GM21381 (cell line): ENCODE measurements around the gene AKR7A3.
"Not testable (repeated sequence)": the region's sequence is repeated elsewhere in the genome, so short reads cannot be mapped to it uniquely, and the experiment has no call there.

ENCODE experiments used
- ATAC-seq: cut with Tn5 transposase; IDR thresholded peaks from one replicate; pipeline ENCODE4 v1.9.1; 2021; ENCODE audit warnings: mild to moderate bottlenecking, moderate library complexity; ENCODE audit not compliant: unreplicated experiment

AKR7A3 gene

DNA sequence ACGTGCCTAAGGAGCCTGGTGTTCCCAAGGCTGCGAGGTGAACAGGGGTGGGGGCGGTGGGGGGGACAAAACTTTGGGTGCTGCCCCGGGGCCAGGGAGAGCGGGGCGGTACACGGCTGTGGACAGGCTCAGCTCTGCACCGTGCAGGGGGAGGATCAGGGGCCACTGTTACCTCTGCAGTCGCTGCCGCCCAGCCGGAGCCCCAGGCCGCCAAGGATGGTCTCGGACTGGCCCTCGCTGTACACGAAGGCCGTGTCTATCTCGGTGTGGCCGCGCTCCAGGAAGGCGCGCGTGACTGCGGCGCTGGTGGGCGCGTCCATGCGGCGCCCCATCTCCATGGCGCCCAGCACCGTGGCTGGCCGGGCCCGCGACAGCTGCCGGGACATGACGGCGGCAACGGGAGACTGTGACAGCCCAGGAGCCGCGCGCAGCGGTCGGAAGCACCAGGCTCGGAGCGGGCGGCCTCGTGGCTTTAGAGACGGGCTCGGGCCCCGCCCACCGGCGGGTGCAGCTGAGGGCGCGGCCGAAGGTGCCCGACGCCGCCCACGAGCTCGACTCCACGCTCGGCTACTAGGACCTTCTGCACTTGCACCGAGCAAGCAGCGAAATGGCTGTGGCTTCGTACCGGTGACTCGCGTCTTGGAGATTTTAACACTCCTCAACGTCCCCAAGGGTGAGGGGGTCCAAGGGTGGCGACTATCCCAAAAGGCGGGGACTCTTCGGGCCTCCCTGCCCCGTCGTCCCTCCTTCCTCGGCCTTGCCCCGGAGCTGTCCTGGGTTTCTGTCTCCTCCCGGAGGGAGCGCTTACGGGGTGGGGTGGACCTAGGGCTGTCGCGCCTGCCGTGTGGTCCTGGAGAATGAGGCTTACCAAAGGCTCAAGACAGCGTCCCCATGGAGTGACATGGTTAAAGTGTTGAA is at the start of gene AKR7A3:
TSS of gene AKR7A3 (minus strand) at position 447 of the 918 bp plus-strand sequence. CDS start at position 386, 61 bp downstream.
- ATAC-seq = not testable (repeated sequence)

DNA sequence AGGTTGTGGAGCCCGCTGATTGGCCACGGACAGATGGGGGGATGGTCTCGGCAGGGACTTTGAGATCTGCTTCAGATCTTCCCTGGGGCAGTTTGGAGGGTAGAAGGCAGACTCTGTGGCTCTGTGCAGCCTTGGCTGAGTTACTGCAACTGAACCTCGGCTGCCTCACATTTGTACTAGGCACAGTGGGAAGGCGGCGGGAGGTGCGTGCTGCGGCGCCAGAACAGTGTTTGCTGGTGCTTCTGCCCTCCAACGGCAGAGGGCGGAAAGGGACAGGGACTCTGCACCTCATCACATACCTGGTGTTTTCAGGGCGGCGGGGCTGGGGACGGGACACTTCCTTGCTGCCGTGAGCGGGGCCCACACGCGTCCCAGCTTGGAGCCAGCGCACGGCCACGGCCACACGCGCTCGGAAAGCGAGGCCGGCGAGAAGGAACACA is 49.8 kb upstream of the AKR7A3 start:
- no peak for ATAC-seq

DNA sequence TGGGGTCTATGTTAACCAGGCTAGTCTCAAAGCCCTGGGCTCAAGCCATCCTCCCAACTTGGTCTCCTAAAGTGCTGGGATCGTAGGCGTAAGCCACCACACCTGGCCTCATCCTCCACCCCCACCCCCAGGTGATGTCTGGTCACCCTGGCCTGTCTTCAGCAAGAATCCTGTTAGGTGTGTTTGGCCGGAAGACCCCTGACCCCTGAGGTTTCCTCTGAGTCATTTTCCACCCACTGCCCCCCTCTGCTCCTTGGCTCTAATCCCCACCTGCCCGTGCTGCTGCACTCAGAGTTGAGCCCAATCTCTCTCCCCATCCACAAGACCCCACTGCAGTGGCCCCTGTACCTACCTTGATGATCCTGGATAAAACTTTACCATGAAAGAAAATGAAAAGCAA is 48.7 kb upstream of the AKR7A3 start:
- no peak for ATAC-seq

DNA sequence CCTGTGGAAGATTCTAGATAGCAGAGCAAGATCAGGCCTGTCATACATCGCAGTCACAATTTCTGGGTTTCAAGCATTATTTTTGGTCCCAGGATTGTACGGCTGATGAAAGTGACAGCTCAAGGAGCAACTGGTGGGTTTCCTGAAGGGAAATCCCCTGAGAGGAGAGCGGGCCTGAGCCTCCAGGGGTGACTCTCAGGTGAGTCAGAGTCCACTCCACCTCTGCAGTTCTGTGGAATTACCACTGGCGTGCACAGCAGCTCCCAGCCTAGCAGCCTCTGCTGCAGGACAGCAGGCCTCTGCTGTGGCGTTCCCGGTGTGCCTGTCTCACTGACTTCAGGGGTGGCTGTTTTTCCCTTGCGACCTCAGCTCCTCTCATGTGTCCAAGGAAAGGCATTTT is 48.0 kb upstream of the AKR7A3 start:
- ATAC-seq = no peak

DNA sequence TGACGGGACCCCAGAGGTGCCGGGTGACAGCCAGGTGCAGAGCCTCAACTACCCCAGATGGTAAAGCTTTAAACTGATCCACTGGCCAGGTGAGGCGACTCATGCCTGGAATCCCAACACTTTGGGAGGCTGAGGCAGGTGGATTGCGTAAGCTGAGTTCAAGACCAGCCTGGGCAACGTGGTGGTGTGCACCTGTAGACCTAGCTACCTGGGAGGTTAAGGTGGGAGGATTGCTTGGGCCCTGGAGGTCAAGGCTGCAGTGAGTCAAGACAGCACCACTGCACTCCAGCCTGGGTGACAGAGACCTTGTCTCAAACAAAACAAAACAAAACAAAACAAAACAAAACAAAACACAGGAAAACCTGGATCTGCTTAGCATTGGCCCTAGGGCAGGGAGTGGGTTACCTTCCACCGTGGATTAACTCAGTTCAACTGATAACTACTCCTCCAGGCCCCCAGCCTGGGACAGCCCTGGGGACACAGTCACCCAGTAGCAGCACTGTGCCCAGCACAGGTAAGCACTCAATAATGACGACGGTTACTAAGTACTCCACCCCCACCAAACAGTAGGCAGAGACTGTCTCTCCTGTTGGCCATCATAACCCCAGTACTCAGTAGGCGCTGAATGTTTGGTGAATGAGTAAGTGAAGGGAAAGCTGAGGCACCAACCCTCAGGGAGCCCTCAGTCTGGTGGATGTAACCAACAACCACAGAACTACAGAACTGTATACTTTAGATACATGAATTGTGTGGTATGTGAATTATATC is 45.2 kb upstream of the AKR7A3 start:
- no peak for ATAC-seq

DNA sequence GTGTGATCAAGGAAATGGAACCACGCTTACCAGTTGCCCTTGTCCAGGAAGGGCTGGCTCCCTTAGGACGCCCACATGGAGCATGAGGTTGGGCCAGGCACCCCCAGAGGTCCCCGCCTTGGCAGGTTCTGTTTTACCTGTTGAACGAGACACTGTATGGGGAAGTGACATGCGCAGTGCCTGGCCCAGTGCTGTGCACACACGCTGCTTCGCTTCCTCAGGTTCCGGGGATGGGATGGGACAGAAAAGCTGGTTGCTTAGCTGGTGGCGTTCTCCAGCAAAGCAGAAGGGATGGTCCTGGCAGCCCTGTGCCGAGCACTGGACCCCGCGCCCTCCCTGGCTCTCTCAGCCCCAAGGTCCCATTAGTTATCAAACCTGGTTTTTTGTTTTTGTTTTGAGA is 44.3 kb upstream of the AKR7A3 start:
- ATAC-seq = no peak

DNA sequence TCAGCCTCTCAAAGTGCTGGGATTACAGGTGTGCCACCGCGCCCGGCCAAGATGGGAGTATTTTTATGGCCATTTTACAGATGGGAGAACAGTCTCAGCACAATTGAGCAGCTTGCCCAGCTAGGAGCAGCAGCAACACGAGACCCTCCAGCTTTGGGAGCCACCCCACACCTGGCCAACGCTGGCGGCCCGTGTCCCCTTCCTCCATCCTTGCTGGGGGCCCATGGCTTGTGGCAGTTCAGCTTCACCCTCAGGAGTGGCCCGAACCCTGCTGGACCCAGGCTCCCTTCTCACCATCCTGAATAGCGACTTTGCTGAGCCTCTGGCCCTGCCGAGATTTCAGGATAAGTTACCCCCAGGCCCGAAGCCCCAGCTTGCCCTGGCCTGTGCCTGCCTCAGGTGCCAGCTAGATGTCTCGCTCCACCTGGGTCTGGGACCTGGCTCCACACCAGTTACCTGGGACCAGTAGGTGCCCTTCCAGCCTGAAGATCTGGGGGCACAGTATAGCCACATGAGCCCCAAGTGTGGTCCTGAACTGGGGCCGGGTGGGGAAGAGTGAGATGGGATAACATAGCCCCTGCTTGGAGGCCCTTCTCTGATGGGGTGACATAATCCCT is 42.8 kb upstream of the AKR7A3 start:
- no peak for ATAC-seq

DNA sequence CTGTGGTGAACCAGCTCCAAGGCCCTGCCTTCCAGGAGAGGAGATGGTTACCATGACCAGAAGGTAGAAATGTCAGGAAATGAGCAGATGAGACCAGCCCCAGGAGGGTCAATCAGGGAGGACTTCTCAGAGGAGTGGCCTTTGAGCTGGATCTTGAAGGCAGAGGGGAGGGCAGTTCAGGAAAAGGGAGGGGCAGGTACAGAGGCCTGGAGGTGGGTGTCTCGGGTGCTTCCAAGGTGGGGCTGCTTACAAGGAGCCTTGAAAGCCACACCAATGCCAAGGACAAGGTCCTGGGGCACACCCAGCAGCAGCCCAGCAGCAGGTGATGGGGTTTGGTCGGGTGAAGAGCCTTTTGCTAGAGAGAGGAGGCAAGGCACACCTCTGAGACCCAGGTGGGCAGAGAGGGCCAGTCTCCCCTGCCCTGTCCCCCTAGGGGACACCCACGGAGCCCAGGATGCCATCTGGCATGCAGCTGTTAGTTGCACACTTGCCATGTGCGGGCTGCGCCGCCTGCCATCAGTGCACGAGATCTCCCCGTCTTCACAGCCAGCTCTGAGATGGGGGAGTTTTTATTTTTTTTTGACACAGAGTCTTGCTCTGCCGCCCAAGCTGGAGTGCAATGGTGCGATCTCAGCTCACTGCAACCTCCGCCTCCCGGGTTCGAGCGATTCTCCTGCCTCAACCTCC is 42.0 kb upstream of the AKR7A3 start:
- no peak for ATAC-seq

DNA sequence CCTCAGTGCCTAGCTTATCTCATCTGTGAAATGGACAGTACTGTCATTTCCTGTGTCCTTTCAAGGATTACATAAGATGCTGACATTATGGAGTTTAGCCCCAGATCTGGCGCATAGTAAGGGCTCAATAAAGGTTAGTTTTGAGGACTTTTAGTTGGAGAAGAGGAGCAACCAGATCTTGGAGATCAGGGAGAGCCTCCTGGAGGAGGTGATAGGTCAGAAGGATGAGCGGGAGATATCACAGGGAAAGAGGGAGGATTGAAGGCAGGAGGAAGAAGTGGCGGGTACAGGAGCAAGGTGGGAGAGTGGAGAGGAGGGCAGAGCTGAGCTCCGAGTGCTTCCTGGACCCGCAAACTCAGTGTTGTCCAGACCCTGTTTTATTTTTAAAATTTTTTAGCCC is 41.0 kb upstream of the AKR7A3 start:
- ATAC-seq = no peak

DNA sequence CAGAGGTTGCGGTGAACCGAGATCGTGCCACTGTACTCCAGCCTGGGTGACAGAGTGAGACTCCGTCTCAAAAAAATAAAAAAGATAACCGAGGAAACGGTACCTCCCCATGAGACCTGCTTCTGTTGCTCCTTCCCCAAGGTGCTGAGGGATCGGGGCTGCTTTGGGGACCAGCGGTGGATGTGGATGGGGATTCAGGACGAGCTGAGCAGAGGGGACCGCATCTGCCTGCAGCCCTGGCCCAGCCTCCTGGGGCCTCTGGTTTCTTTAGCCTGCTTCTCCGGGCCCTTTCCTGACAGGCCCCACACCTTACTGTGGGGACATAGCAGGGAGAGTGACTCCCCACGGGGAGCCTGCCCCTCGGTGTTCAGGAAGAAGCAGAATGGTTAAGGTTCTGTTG is 40.6 kb upstream of the AKR7A3 start:
- no peak for ATAC-seq

DNA sequence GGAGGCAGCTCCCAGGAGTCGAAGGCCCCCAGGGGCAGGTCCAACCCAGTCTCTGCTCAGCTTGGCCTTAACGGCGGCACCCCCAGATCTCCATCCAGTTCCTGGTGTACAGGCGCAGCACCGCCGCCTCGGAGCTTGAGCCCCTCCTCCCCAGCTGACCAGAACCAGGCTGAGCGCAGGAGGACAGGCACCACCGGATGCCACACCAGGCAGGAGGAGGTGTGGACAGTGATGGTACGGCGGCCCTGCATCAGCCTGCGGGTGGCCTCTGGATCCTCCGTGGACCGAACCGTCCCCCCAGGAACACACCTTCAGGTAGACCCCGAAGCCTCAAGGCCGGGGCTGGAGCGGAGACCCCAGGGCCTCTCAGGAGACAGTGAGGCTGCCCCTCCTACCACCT is 39.9 kb upstream of the AKR7A3 start:
- ATAC-seq = no peak

DNA sequence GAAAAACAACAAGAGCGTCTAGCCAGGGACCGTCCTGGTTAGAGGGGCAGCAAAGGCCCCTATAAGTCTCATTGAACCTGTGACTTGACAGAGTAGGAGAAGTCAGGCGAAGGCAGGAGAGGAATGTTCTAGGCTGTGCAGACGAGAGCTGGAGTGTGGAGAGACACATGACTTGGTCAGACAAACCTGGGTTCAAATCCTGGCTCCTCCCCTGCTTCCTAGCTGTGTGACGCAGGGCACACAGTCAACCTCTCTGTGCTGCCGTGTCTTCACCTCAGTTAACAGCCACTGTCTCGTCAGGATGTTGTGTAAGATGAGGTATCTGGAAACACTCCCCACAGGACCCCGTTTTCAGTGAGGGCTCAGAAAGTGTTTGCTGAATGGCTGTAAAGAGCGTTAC is 39.2 kb upstream of the AKR7A3 start:
- no peak for ATAC-seq

DNA sequence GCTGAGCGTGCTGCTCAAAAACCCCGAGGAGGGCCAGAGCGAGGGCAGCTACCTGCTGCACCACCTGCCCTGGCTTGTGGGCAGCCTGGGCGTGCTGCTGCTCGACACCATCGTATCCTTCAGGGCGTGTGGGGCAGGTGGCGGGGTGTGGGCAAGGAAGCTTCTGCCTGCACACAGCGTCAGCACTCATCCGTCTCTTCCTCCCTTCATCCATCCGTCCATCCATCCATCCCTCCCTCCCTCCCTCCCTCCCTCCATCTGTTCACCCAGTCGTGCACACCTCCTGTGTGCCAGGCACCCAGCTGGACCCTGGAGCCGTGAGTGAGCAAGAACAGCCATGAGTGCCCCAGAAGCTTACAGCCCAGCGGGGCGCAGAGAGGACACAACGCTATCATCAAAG is 38.7 kb upstream of the AKR7A3 start:
- no peak for ATAC-seq

DNA sequence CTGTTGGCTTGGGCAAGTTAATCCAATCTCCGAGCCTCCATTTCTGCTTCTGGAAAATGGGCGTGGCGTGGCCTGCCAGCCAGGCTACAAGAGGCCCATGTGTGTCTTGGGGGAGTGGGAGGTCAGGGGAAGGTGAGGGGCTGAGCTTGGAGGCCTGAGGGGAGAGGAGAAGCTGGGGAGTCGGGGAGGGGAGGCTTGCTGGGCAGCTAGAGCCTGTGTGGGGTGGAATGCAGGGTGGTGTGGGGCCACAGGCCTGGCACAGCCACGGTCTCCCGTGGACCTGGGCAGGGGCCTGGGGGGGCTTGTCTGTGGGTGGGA is 38.1 kb upstream of the AKR7A3 start:
- no peak for ATAC-seq

DNA sequence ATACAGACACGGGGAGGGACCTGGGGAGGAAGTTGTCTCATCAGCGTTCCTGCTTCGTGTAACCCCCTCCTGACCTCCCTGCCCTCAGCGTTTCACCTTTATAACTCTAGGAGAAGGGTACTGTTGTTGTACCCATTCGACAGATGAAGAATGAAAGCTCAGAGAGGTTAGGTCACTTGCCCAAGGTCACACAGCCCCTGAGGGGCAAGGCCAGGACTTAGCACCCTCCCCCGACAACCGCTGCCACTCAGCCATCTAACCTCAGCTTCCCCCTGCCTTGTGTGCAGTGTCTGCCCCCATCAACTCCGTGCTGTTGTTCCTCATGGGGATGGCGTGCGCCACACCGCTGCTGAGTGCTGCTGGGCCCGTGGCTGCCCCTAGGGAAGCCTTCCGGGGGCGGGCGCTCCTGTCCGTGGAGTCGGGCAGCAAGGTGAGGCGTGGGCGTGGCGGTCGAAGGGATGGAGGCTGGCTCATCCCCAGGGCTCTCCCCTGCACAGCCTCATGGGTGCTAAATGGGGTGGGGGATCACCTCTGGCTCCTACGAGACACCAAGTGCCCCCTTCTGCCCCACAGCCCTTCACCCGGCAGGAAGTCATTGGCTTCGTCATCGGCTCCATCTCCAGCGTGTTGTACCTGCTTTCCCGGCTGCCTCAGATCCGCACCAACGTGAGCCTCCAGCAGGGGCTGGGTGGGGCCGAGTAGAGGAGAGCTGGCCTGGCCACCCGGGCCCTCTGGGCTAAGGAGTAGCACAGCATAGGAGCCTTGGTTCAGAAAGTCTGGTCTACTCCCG is 37.6 kb upstream of the AKR7A3 start:
- no peak for ATAC-seq

DNA sequence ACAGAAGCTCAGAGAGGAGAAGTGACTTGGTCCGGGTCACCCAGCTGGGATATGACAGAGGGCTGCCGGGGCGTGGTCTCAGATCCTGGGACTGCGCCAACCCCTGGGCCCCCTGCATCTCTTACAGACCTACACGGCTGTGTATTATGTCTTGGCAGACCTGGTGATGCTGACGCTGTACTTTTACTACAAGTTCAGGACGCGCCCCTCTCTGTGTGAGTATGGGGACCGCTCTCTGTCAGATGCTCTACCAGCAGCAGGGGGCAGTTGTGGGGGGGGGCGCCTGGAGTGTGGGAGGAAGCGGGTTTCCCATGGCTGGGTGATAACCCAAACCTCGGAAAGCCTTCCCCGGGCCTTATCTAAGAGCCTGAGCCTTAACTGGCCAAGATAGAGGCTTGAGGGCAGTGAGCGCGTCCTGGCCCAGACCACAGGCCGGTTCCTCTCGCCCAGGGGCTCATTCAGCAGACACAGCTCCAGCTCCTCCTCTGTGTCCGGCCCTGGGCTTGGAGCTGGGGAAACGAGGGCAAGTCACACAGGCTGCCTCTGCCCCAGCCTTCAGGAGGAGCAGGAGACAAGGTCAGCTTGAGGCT is 36.9 kb upstream of the AKR7A3 start:
- no peak for ATAC-seq

DNA sequence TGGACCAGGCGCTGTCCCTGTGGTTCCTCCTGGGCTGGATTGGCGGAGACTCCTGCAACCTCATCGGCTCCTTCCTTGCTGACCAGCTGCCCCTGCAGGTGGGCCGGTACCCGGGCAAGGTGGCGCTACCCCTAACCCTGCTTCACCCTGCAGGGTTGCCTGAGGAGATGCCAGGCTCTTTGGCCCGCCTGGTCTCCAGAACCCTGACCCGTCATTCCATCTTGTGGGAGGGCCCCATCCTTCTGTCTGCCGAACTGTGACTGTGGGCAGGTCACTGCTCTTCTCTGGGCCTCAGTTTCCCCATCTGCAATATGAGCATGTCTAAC is 36.1 kb upstream of the AKR7A3 start:
- ATAC-seq = no peak

DNA sequence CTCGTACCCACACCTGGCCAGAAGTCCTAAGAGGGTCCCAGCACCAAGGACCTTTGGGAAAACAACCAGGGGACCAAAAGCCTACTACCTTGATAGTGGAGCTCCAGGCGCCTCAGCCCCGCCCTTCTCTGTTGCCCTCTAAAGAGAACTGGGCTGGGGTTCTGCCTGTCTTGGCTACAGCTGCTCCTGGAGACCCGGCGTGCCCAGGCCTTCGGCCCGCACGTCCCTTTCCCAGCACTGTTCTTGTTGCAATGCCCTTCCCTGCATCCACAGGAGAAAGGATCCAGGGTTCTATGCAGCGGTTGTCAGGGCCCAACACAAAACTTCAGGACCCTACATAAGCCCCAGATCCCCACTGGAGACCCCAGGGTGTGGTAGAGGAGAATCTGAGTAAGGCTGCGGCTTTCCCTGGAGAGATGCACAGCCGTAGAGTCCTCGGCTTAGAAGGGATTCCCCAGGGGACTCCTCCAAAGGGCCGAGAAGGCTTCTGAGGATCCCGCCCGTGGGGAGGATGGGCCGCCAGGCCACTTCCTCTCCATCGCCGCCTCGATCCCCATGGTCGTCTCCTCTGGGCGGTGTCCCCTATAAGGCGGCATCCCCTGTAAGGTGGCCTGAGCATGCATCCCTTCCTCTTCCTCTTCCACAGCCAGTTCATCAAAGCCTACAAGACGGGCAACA is 35.6 kb upstream of the AKR7A3 start:
- ATAC-seq = no peak

DNA sequence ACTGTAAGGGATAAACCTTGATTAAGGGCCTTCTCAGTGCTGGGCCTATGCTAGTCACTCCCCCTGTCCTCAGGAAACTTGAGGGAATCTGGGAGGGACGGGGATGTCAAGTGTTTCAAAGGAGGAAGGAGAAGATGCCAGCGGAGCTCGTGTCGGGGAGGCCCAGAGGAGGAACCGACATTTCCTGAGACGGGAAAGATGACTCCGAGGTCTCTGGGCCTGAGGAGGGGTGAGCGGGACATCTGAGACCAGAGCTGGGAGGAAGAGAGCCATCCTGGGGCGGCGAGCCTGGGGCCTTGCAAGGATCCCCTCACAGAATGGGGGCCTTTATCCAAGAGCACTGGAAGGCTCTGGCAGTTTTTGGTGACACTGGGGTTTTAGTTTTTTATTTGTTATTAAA is 33.9 kb upstream of the AKR7A3 start:
- no peak for ATAC-seq

DNA sequence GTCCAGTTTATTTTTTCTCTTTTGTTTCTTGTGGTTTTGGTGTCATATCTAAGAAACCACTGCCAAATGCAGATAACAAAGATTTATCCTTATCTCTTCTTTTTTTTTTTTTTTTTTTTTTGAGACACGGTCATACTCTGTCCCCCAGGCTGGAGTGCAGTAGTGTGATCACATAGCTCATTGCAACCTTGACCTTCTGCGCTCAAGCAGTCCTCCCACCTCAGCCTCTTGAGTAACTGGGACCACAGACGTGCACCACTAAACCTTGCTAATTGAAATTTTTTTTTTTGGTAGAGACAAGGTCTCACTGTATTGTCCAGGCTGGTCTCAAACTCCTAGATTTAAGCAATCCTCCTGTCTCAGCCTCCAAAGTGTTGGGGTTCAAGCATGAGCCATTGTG is 32.5 kb upstream of the AKR7A3 start:
- ATAC-seq = no peak
